Stomach (tissue), 4 donors: Measurements from ENCODE around the gene SMAD5.

ENCODE experiments used
- CTCF ChIP-seq, 7 experiments: fragments of 450-650 bp in 4 of 7; fragments of 200-600 bp in 3 of 7; sonication (generic) in 3 of 7; IDR thresholded peaks; one replicate each; pipeline ENCODE4 v1.5.1; 2016 to 2019; ENCODE audit warnings: antibody characterized with exemption in 7 of 7, control low read depth in 2 of 7, mild to moderate bottlenecking in 1 of 7
- POLR2AphosphoS5 ChIP-seq, 3 donors: sonication (generic); formaldehyde crosslinking; IDR thresholded peaks; one replicate each; pipeline ENCODE4 v1.6.1; 2016; ENCODE audit warnings: antibody characterized with exemption in 3 of 3

DNA sequence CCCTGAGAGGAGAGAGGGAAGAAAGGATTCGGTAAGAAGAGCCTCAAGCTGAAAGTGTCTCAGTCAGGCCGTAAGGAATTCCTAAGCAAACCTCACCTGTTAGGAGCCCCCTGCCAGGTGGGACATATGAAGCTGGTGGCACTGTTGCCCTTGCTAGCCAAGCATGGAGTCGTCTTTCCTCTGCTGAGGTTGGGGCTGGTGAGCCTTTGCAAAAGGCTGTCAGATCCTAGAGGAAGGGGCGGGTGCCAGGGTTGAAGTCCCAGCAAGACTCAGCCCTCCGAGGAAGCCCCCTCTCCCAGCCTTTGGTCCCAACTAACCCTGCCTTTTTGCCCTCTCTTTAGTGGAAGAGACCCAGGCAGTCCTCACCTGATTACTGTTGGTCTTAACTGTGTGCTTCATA, 65.8 kb downstream of the SMAD5 start:
- TF ChIP-seq POLR2AphosphoS5 (IDR thresholded peaks at IDR 0.05) (no peak), CTCF (IDR thresholded peaks at IDR 0.05) (no peak)
